Gastrocnemius medialis (tissue), 4 donors: ENCODE results near the gene JMJD7.

Source experiments
- POLR2A ChIP-seq, 2 donors: fragments of 450-650 bp; IDR thresholded peaks; one replicate each; pipeline ENCODE4 v1.6.1; 2017; ENCODE audit warnings: antibody characterized with exemption in 2 of 2, mild to moderate bottlenecking in 2 of 2, moderate library complexity in 2 of 2
- TF ChIP-seq, protein P1 (sequence below), 5 experiments: fragments of 450-650 bp in 3 of 5; fragments of 200-600 bp in 2 of 5; sonication (generic) in 2 of 5; IDR thresholded peaks in 4 of 5; conservative IDR thresholded peaks in 1 of 5; 1 replicate in 4 of 5; 2 replicates in 1 of 5; pipeline ENCODE4 v1.5.1; 2016 to 2019; ENCODE audit warnings: antibody characterized with exemption in 5 of 5, mild to moderate bottlenecking in 3 of 5, moderate library complexity in 3 of 5

DNA sequence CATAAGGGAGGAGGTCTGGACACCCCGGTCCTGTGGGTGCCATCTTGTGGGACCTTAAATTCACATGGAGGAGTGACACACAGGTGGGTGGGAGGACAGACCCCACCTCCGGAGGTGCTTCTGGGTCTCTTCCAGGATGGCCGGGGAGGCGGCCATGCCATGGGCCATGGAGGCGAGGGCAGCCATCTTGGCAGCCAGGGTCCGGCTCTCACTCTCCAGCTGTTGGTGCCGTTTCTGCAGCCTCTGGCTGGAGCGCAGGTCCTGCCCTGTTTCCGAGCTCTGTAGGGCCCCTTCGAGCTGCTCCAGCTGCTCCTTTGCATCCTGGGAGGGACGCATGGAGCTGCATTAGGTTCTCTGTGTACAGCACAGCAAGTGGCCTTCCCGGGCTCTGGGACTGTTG lies 46.8 kb downstream of the JMJD7 start:
- TF ChIP-seq, protein P1, sequence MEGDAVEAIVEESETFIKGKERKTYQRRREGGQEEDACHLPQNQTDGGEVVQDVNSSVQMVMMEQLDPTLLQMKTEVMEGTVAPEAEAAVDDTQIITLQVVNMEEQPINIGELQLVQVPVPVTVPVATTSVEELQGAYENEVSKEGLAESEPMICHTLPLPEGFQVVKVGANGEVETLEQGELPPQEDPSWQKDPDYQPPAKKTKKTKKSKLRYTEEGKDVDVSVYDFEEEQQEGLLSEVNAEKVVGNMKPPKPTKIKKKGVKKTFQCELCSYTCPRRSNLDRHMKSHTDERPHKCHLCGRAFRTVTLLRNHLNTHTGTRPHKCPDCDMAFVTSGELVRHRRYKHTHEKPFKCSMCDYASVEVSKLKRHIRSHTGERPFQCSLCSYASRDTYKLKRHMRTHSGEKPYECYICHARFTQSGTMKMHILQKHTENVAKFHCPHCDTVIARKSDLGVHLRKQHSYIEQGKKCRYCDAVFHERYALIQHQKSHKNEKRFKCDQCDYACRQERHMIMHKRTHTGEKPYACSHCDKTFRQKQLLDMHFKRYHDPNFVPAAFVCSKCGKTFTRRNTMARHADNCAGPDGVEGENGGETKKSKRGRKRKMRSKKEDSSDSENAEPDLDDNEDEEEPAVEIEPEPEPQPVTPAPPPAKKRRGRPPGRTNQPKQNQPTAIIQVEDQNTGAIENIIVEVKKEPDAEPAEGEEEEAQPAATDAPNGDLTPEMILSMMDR (IDR thresholded peaks at IDR 0.05 in 4 of 5, conservative IDR thresholded peaks at IDR 0.05 in 1 of 5), result no peak
- TF ChIP-seq POLR2A (IDR thresholded peaks at IDR 0.05), result no peak
